H9 (cell line): ENCODE results near the gene MEN1. TPM values are rescaled to one million over a fixed set of nuclear protein-coding genes. Genes with fewer than 3 reads are reported as not detected.
A peak's percentile ranks its signal among the peaks of the same experiment; 100 is the strongest.

Experiments used
- DNase-seq: peaks from one replicate; pipeline ENCODE4 v3.0.0-alpha.2; 2017
- H2AFZ ChIP-seq: one replicate; pipeline ENCODE4 v1.6.1; 2013; ENCODE audit warnings: mild to moderate bottlenecking, low read length, control low read depth, moderate library complexity
- H2AK5ac ChIP-seq: 2 replicates; pipeline ENCODE4 v1.6.1; 2013; ENCODE audit warnings: low read length, control low read depth, mixed read lengths; ENCODE audit not compliant: insufficient read length
- H2BK120ac ChIP-seq: one replicate; pipeline ENCODE4 v1.6.1; 2013; ENCODE audit warnings: low read depth, mild to moderate bottlenecking, low read length, control low read depth, inconsistent platforms; ENCODE audit not compliant: poor library complexity, severe bottlenecking
- H2BK12ac ChIP-seq: 2 replicates; pipeline ENCODE4 v1.6.1; 2013; ENCODE audit warnings: low read length, control low read depth, mixed read lengths, low read depth; ENCODE audit not compliant: insufficient read length
- H2BK15ac ChIP-seq: 2 replicates; pipeline ENCODE4 v1.6.1; 2013; ENCODE audit warnings: low read depth, low read length, control low read depth
- H2BK20ac ChIP-seq: one replicate; pipeline ENCODE4 v1.6.1; 2013; ENCODE audit warnings: low read depth, mild to moderate bottlenecking, low read length, control low read depth, inconsistent platforms; ENCODE audit not compliant: poor library complexity, severe bottlenecking
- H2BK5ac ChIP-seq: 2 replicates; pipeline ENCODE4 v1.6.1; 2013; ENCODE audit warnings: low read length, control low read depth, mixed read lengths; ENCODE audit not compliant: insufficient read length
- H3K14ac ChIP-seq: 2 replicates; pipeline ENCODE4 v1.6.1; 2013; ENCODE audit warnings: low read length, control low read depth; ENCODE audit not compliant: insufficient read depth
- H3K18ac ChIP-seq: 2 replicates; pipeline ENCODE4 v1.6.1; 2013; ENCODE audit warnings: low read depth, mild to moderate bottlenecking, mixed read lengths, low read length, control low read depth; ENCODE audit not compliant: insufficient read length
- H3K23ac ChIP-seq: 2 replicates; pipeline ENCODE4 v1.6.1; 2013; ENCODE audit warnings: low read length, control low read depth, mixed read lengths, low read depth; ENCODE audit not compliant: insufficient read length
- H3K23me2 ChIP-seq: 2 replicates; pipeline ENCODE4 v1.6.1; 2013; ENCODE audit warnings: low read depth, mild to moderate bottlenecking, mixed read lengths, low read length, control low read depth; ENCODE audit not compliant: insufficient read length, poor library complexity, severe bottlenecking
- H3K27ac ChIP-seq: 2 replicates; pipeline ENCODE4 v1.5.1; 2013; ENCODE audit warnings: low read length, control low read depth, mixed read lengths, low read depth; ENCODE audit not compliant: insufficient read length
- H3K27me3 ChIP-seq: 2 replicates; pipeline ENCODE4 v1.6.1; 2013; ENCODE audit warnings: low read length, control low read depth, inconsistent platforms; ENCODE audit not compliant: insufficient read depth
- H3K4ac ChIP-seq: 2 replicates; pipeline ENCODE4 v1.6.1; 2013; ENCODE audit warnings: low read depth, mild to moderate bottlenecking, control low read depth, inconsistent platforms, low read length, moderate library complexity
- H3K4me1 ChIP-seq: 2 replicates; pipeline ENCODE4 v1.6.1; 2013; ENCODE audit warnings: low read length, control low read depth, inconsistent platforms; ENCODE audit not compliant: insufficient read depth
- H3K4me2 ChIP-seq: 2 replicates; pipeline ENCODE4 v1.6.1; 2013; ENCODE audit warnings: low read length, control low read depth, mixed read lengths; ENCODE audit not compliant: insufficient read length, insufficient read depth
- H3K56ac ChIP-seq: 2 replicates; pipeline ENCODE4 v1.6.1; 2013; ENCODE audit warnings: low read depth, mild to moderate bottlenecking, mixed read lengths, low read length, control low read depth; ENCODE audit not compliant: insufficient read length
- H3K79me1 ChIP-seq: 2 replicates; pipeline ENCODE4 v1.6.1; 2013; ENCODE audit warnings: low read depth, mild to moderate bottlenecking, moderate library complexity, low read length, control low read depth, inconsistent platforms; ENCODE audit not compliant: insufficient read depth, poor library complexity, severe bottlenecking
- H3K79me2 ChIP-seq: 2 replicates; pipeline ENCODE4 v1.6.1; 2013; ENCODE audit warnings: low read length, control low read depth, inconsistent platforms; ENCODE audit not compliant: insufficient read depth
- H3K9ac ChIP-seq: 2 replicates; pipeline ENCODE4 v1.6.1; 2013; ENCODE audit warnings: low read length, control low read depth, mixed read lengths; ENCODE audit not compliant: insufficient read length; ENCODE audit errors: extremely low read depth
- H3K9me3 ChIP-seq: one replicate; pipeline ENCODE4 v1.6.1; 2013; ENCODE audit warnings: low read depth, low read length, inconsistent platforms; ENCODE audit not compliant: control insufficient read depth
- H3T11ph ChIP-seq: one replicate; pipeline ENCODE4 v1.6.1; 2013; ENCODE audit warnings: mild to moderate bottlenecking, low read length, control low read depth, inconsistent platforms
- H4K20me1 ChIP-seq: one replicate; pipeline ENCODE4 v1.6.1; 2013; ENCODE audit not compliant: control insufficient read depth, insufficient read length, insufficient read depth
- H4K5ac ChIP-seq: 2 replicates; pipeline ENCODE4 v1.6.1; 2013; ENCODE audit warnings: low read depth, mild to moderate bottlenecking, mixed read lengths, low read length, control low read depth; ENCODE audit not compliant: insufficient read length
- H4K8ac ChIP-seq: replicated peaks from 2 replicates; pipeline ENCODE4 v1.6.1; 2013; ENCODE audit warnings: low read length, control low read depth, mixed read lengths, low read depth; ENCODE audit not compliant: insufficient read length
- H4K91ac ChIP-seq: 2 replicates; pipeline ENCODE4 v1.6.1; 2013; ENCODE audit warnings: low read depth, mild to moderate bottlenecking, moderate library complexity, mixed read lengths, low read length, control low read depth; ENCODE audit not compliant: insufficient read length
- H3K27ac Mint-ChIP-seq, 3 experiments: 2 replicates in 2 of 3; 3 replicates in 1 of 3; pipeline ENCODE4 v1.8.0; 2020 to 2021; ENCODE audit warnings: mixed read lengths in 3 of 3, mild to moderate bottlenecking in 1 of 3, moderate library complexity in 1 of 3
- H3K27me3 Mint-ChIP-seq: 2 replicates; pipeline ENCODE4 v1.8.0; 2021; ENCODE audit warnings: low read depth, mild to moderate bottlenecking, moderate library complexity, mixed read lengths
- H3K36me3 Mint-ChIP-seq, 3 experiments: 2 replicates in 2 of 3; 3 replicates in 1 of 3; pipeline ENCODE4 v1.8.0; 2020 to 2021; ENCODE audit warnings: low read depth in 3 of 3, mixed read lengths in 3 of 3; ENCODE audit not compliant: insufficient read depth in 1 of 3
- H3K4me1 Mint-ChIP-seq, 2 experiments: 2 replicates each; pipeline ENCODE4 v1.8.0; 2020; ENCODE audit warnings: mixed read lengths in 2 of 2
- H3K4me3 Mint-ChIP-seq, 2 experiments: 2 replicates in 1 of 2; 3 replicates in 1 of 2; pipeline ENCODE4 v1.8.0; 2020 to 2021; ENCODE audit warnings: mild to moderate bottlenecking in 2 of 2, mixed read lengths in 2 of 2, moderate library complexity in 1 of 2
- H3K9me3 Mint-ChIP-seq, 2 experiments: 2 replicates in 1 of 2; 3 replicates in 1 of 2; pipeline ENCODE4 v1.8.0; 2020; ENCODE audit warnings: mild to moderate bottlenecking in 2 of 2, mixed read lengths in 2 of 2, moderate library complexity in 1 of 2
- CTCF ChIP-seq: fragments of 200-600 bp; sonication (generic); conservative IDR thresholded peaks from 3 replicates; pipeline ENCODE4 v1.8.0; 2021; ENCODE audit warnings: antibody characterized with exemption, mild to moderate bottlenecking
- WGBS: extraction: QIAGEN DNeasy Blood & Tissue Kit; methylation state at CpG from one replicate; pipeline ENCODE4 v1.1.7; 2013; ENCODE audit warnings: missing lambda C conversion rate, low lambda C conversion rate, mixed read lengths; ENCODE audit not compliant: insufficient read length; ENCODE audit errors: extremely low coverage; 5-methylcytosine and 5-hydroxymethylcytosine counted together
- total RNA-seq: library from RNA; stranded (reverse); gene quantifications from 2 replicates; pipeline ENCODE4 v1.2.1, GENCODE V29; 2021

MEN1 gene
- total RNA-seq, 1 experiment from 2014 or later: 49.9 TPM

- Histone ChIP-seq H2AFZ (no peak overlapping the region), H4K20me1 (no peaks in the 10 kb centered on the region), H3K14ac (no peak overlapping the region), H2BK5ac (no peak overlapping the region), H3K23ac (no peak overlapping the region), H3K79me2 (no peaks in the 10 kb centered on the region), H3K27ac (no peak overlapping the region), H3K4me2 (no peak overlapping the region), H2BK20ac (no peak overlapping the region), H3K27me3 (no peaks in the 10 kb centered on the region), H3K4ac (no peak overlapping the region), H2BK120ac (no peak overlapping the region), H3K79me1 (no peaks in the 10 kb centered on the region), H2BK15ac (no peak overlapping the region), H3K18ac (no peak overlapping the region), H2AK5ac (no peak overlapping the region), H4K8ac (no peak overlapping the region), H3K56ac (no peak overlapping the region), H3K9me3 (no peaks in the 10 kb centered on the region), H4K5ac (no peak overlapping the region), H3K4me1 (no peaks in the 10 kb centered on the region), H3K9ac (no peak overlapping the region), H3K23me2 (no peaks in the 10 kb centered on the region), H3T11ph (no peak overlapping the region), H4K91ac (no peak overlapping the region), H2BK12ac (no peak overlapping the region)
- WGBS: no CpG with 5 or more reads among the region's 52 CpGs
- no peak for TF ChIP-seq CTCF
- Mint-ChIP-seq H3K27ac (peak overlapping the region in 2 of 3 experiments; percentile 25 to 76; a peak in 2 of 7 replicates), H3K9me3 (no peaks in the 10 kb centered on the region), H3K27me3 (no peaks in the 10 kb centered on the region; the same call in 1 of the 2 replicates), H3K36me3 (peaks cover 0 to 59% (median 23%) of the 10 kb centered on the region in 3 experiments; a peak in 5 of 7 replicates), H3K4me1 (peaks cover 0 to 2% of the 10 kb centered on the region in 2 experiments; a peak in 2 of 4 replicates), H3K4me3 (no peak overlapping the region)
- DNase-seq: peak; percentile 70
Measured at GRCh38 chr11:64826578-64827450, 16.5 kb upstream of the MEN1 start.
